BE2C (cell line): ENCODE results near the gene PTPN9.

Experiments
- DNase-seq: peaks from one replicate; pipeline ENCODE4 v3.0.0-alpha.2; 2020
- H3K27me3 ChIP-seq: fragments of 250-450 bp; sonication (Bioruptor Pico); 2 replicates; pipeline ENCODE4 v1.5.1; 2020; ENCODE audit warnings: mild to moderate bottlenecking
- H3K36me3 ChIP-seq: fragments of 250-450 bp; sonication (Bioruptor Pico); 2 replicates; pipeline ENCODE4 v1.5.1; 2020; ENCODE audit warnings: mild to moderate bottlenecking
- H3K4me1 ChIP-seq: fragments of 250-450 bp; sonication (Bioruptor Pico); 2 replicates; pipeline ENCODE4 v1.5.1; 2020
- H3K4me3 ChIP-seq: 2 replicates; pipeline ENCODE4 v1.5.1; 2011; ENCODE audit warnings: low read depth, low read length
- H3K9me3 ChIP-seq: fragments of 250-450 bp; sonication (Bioruptor Pico); 2 replicates; pipeline ENCODE4 v1.5.1; 2020
- CTCF ChIP-seq: IDR thresholded peaks from 2 replicates; pipeline ENCODE4 v1.5.1; 2012; ENCODE audit warnings: mild to moderate bottlenecking, low read depth, low read length

PTPN9 gene

GRCh38 chr15:75455982-75456531, 123.1 kb downstream of the PTPN9 start:
- no peaks in the 10 kb centered on the region for H3K36me3 ChIP-seq
- no peak for DNase-seq
- no peaks in the 10 kb centered on the region for H3K27me3 ChIP-seq
- no peaks in the 10 kb centered on the region for H3K4me1 ChIP-seq
- peak overlapping the region; percentile 91 for H3K4me3 ChIP-seq
- H3K9me3 ChIP-seq, result no peaks in the 10 kb centered on the region
- TF ChIP-seq CTCF, result no peak

- TF ChIP-seq CTCF, result no peak
- H3K9me3 ChIP-seq, result no peaks in the 10 kb centered on the region
- no peaks in the 10 kb centered on the region for H3K4me1 ChIP-seq
- no peaks in the 10 kb centered on the region for H3K36me3 ChIP-seq
- H3K4me3 ChIP-seq, result peak overlapping the region; percentile 91
- no peaks in the 10 kb centered on the region for H3K27me3 ChIP-seq
- DNase-seq, result peak; percentile 88
Measured at GRCh38 chr15:75455424-75455981, 123.6 kb downstream of the PTPN9 start.

- Histone ChIP-seq H3K4me1 (no peaks in the 10 kb centered on the region), H3K27me3 (no peaks in the 10 kb centered on the region), H3K36me3 (no peaks in the 10 kb centered on the region), H3K9me3 (no peaks in the 10 kb centered on the region), H3K4me3 (peak overlapping the region; percentile 91)
- peak; percentile 82 for DNase-seq
- no peak for TF ChIP-seq CTCF
Measured at GRCh38 chr15:75454471-75455378, 124.4 kb downstream of the PTPN9 start.

GRCh38 chr15:75453703-75454470, 125.2 kb downstream of the PTPN9 start:
- Histone ChIP-seq H3K36me3 (no peaks in the 10 kb centered on the region), H3K4me3 (peak overlapping the region; percentile 91), H3K27me3 (no peaks in the 10 kb centered on the region), H3K9me3 (no peaks in the 10 kb centered on the region), H3K4me1 (no peaks in the 10 kb centered on the region)
- TF ChIP-seq CTCF, result no peak
- DNase-seq, result peak; percentile 99

GRCh38 chr15:75452865-75453702, 126.0 kb downstream of the PTPN9 start:
- Histone ChIP-seq H3K36me3 (no peaks in the 10 kb centered on the region), H3K27me3 (no peaks in the 10 kb centered on the region), H3K4me3 (peak overlapping the region; percentile 75), H3K9me3 (no peaks in the 10 kb centered on the region), H3K4me1 (no peaks in the 10 kb centered on the region)
- 0 out of 2 replicates have a peak, but pooled peaks have one; percentile 19 for TF ChIP-seq CTCF
- DNase-seq, result peak; percentile 46
